HepG2 (cell line): Measurements from ENCODE around the gene NKD1. TPM values are rescaled to one million over a fixed set of nuclear protein-coding genes. Genes with fewer than 3 reads are reported as not detected.
A peak's percentile ranks its signal among the peaks of the same experiment; 100 is the strongest.

Experiments
- BHLHE40 ChIP-seq: IDR thresholded peaks from 2 replicates; pipeline ENCODE4 v1.6.1; 2011; ENCODE audit warnings: low read length, improper control_type of control experiment
- ETV5 ChIP-seq: IDR thresholded peaks from 2 replicates; pipeline ENCODE4 v1.6.1; 2018; ENCODE audit warnings: missing biosample characterization, missing genetic modification reagents, inconsistent platforms, borderline replicate concordance
- HCFC1 ChIP-seq: fragments of 150-350 bp; IDR thresholded peaks from 2 replicates; pipeline ENCODE4 v1.6.1; 2014; ENCODE audit warnings: low read depth, low read length
- IRF2 ChIP-seq: IDR thresholded peaks from 2 replicates; pipeline ENCODE4 v1.6.1; 2018; ENCODE audit warnings: missing genetic modification reagents, missing compliant biosample characterization
- JARID2 ChIP-seq: sonication (generic); formaldehyde crosslinking; IDR thresholded peaks from 2 replicates; pipeline ENCODE4 v1.8.1; 2023; ENCODE audit warnings: missing genetic modification reagents, inconsistent platforms; ENCODE audit not compliant: insufficient replicate concordance
- MEIS1 ChIP-seq: sonication (generic); formaldehyde crosslinking; IDR thresholded peaks from 2 replicates; pipeline ENCODE4 v1.9.0; 2021; ENCODE audit warnings: mild to moderate bottlenecking, missing genetic modification reagents, moderate library complexity, borderline replicate concordance
- RFX1 ChIP-seq: fragments of 450-650 bp; IDR thresholded peaks from 2 replicates; pipeline ENCODE4 v1.6.1; 2017
- RFX5 ChIP-seq: IDR thresholded peaks from 2 replicates; pipeline ENCODE4 v1.6.1; 2011; ENCODE audit warnings: low read depth, low read length, improper control_type of control experiment
- SALL1 ChIP-seq: sonication (generic); formaldehyde crosslinking; IDR thresholded peaks from 2 replicates; pipeline ENCODE4 v1.8.0; 2022; ENCODE audit warnings: mild to moderate bottlenecking, missing genetic modification reagents
- SAP130 ChIP-seq: IDR thresholded peaks from 2 replicates; pipeline ENCODE4 v1.6.1; 2016; ENCODE audit warnings: low read depth
- SP2 ChIP-seq: sonication (generic); formaldehyde crosslinking; IDR thresholded peaks from 2 replicates; pipeline ENCODE4 v1.5.1; 2020; ENCODE audit warnings: mild to moderate bottlenecking, missing genetic modification reagents
- STAG1 ChIP-seq: sonication (generic); formaldehyde crosslinking; IDR thresholded peaks from 2 replicates; pipeline ENCODE4 v1.4.0; 2020; ENCODE audit warnings: missing genetic modification reagents
- TEAD3 ChIP-seq: optimal IDR thresholded peaks from 2 replicates; pipeline ENCODE3; 2016; ENCODE audit warnings: borderline replicate concordance
- THYN1 ChIP-seq: sonication (generic); formaldehyde crosslinking; IDR thresholded peaks from 2 replicates; pipeline ENCODE4 v1.8.1; 2023; ENCODE audit warnings: low read depth, mild to moderate bottlenecking, moderate library complexity, missing genetic modification reagents, borderline replicate concordance
- ZBTB7B ChIP-seq: sonication (generic); formaldehyde crosslinking; IDR thresholded peaks from 2 replicates; pipeline ENCODE4 v1.4.0; 2020; ENCODE audit warnings: missing genetic modification reagents
- ZFP41 ChIP-seq: sonication (generic); formaldehyde crosslinking; IDR thresholded peaks from 2 replicates; pipeline ENCODE4 v1.4.0; 2020; ENCODE audit warnings: mild to moderate bottlenecking, missing genetic modification reagents, borderline replicate concordance
- ZNF350 ChIP-seq: sonication (generic); formaldehyde crosslinking; IDR thresholded peaks from 2 replicates; pipeline ENCODE4 v1.4.0; 2020; ENCODE audit warnings: mild to moderate bottlenecking, low read depth, missing genetic modification reagents, borderline replicate concordance
- ZNF616 ChIP-seq: sonication (generic); formaldehyde crosslinking; IDR thresholded peaks from 2 replicates; pipeline ENCODE4 v1.5.0; 2020; ENCODE audit warnings: low read depth, mild to moderate bottlenecking, missing genetic modification reagents
- ZNF629 ChIP-seq: sonication (generic); formaldehyde crosslinking; conservative IDR thresholded peaks from 2 replicates; pipeline ENCODE4 v1.5.0; 2020; ENCODE audit warnings: missing genetic modification reagents
- polyA plus RNA-seq, 8 experiments: library from polyadenylated mRNA; depleted of rRNA in 3 of 8; stranded (reverse) in 7 of 8; unstranded in 1 of 8; fragments of >200 nt; fragmentation: Illumina TruSeq in 4 of 8; extraction: Trizol in 4 of 8; gene quantifications; 2 replicates each; pipeline versions ENCODE4 v1.2.1 to v1.2.3, GENCODE V29; 2011 to 2016; ENCODE audit warnings: low read depth in 4 of 8, missing spikeins in 1 of 8, mixed read lengths in 1 of 8; ENCODE audit not compliant: insufficient read depth in 1 of 8
- total RNA-seq, 5 experiments: library from RNA; depleted of rRNA; stranded (reverse); fragments of >200 nt; fragmentation: Illumina TruSeq; extraction: Trizol; gene quantifications; 2 replicates each; pipeline ENCODE4 v1.2.3, GENCODE V29; 2016; ENCODE audit warnings: low read depth in 1 of 5
- TF ChIP-seq, protein P1 (sequence below): IDR thresholded peaks from 2 replicates; pipeline ENCODE4 v1.6.1; 2016; ENCODE audit warnings: missing biosample characterization, missing genetic modification reagents, low read depth
- TF ChIP-seq, protein P2 (sequence below): sonication (generic); formaldehyde crosslinking; IDR thresholded peaks from 2 replicates; pipeline ENCODE4 v1.5.0; 2020; ENCODE audit warnings: mild to moderate bottlenecking, missing genetic modification reagents, moderate library complexity
- TF ChIP-seq, protein P3 (sequence below): sonication (generic); formaldehyde crosslinking; IDR thresholded peaks from 2 replicates; pipeline ENCODE4 v1.4.0; 2020; ENCODE audit warnings: missing genetic modification reagents, low read depth, mild to moderate bottlenecking, borderline replicate concordance
- TF ChIP-seq, protein P4 (sequence below): sonication (generic); formaldehyde crosslinking; IDR thresholded peaks from 2 replicates; pipeline ENCODE4 v1.5.0; 2020; ENCODE audit warnings: mild to moderate bottlenecking, missing genetic modification reagents

The NKD1 gene
- total and polyA plus RNA-seq, 2 of the 13 experiments (the other 11 are each of a cell fraction or from before 2014, with no cell fraction given), result 70.4 to 121 TPM

DNA sequence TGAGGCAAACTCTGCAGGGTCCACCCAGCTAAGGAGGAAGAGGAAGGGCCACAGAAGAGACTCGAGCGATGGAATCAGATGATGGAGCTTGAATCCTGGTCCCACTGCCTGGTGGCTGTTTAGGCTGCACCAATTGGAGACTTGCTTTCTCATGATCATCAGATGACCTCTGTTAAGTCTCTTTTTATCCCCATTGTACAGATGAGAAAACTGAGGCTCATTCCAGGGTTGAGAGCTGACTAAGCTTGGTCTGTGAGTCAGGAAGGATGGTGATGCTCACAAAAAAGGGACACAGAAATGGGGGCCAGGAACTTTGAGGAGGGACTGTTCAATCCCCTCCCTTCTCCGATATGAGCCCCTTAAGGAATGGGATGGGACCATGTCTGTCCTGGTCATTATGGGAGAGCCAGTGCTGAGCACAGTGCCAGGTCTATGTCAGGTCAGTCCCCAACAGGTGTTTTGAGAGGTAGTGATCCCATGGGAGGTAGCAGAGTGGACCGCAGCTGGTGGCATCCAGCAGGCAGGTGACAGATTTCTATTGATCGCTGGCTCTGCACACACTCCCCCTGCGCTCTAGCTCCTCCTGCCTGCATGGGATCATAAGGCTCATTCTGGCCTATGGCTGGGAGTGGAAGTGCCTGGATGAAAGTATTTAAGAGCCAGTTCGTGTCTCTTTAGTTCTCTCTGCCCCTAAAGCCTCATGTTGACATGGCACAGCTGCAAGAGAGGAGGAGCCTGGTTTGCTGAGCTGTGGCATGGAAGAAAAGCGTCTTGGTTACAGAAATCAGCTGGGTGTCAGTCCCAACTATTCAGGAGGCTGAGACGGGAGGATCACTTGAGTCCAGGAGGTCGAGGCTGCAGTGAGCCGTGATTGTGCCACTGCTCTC lies 105.7 kb downstream of the NKD1 start (continued):
- TF ChIP-seq, protein P1, sequence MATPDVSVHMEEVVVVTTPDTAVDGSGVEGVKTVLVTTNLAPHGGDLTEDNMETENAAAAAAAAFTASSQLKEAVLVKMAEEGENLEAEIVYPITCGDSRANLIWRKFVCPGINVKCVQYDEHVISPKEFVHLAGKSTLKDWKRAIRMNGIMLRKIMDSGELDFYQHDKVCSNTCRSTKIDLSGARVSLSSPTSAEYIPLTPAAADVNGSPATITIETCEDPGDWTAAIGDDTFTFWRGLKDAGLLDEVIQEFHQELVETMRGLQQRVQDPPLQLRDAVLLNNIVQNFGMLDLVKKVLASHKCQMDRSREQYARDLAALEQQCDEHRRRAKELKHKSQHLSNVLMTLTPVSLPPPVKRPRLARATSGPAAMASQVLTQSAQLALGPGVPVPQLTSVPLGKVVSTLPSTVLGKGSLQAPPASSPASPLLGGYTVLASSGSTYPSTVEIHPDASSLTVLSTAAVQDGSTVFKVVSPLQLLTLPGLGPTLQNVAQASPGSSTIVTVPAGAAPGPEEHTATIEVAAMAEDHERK (CRISPR knock-in tag), result no peak
- TF ChIP-seq ZBTB7B (CRISPR knock-in tag) (no peak), ZNF629 (CRISPR knock-in tag) (peak; percentile 89), ZNF616 (CRISPR knock-in tag) (no peak), ZFP41 (CRISPR knock-in tag) (0 out of 2 replicates have a peak, but pooled peaks have one; percentile 10), IRF2 (CRISPR knock-in tag) (no peak), SALL1 (peak; percentile 13; the same call in 1 of the 2 replicates), THYN1 (CRISPR knock-in tag) (no peak), RFX5 (no peak), HCFC1 (no peak), JARID2 (no peak), MEIS1 (CRISPR knock-in tag) (0 out of 2 replicates have a peak, but pooled peaks have one; percentile 47), ETV5 (CRISPR knock-in tag) (no peak), STAG1 (CRISPR knock-in tag) (peak; percentile 43), RFX1 (no peak), TEAD3 (peak; percentile 24), BHLHE40 (0 out of 2 replicates have a peak, but pooled peaks have one; percentile 8), SP2 (CRISPR knock-in tag) (no peak), ZNF350 (CRISPR knock-in tag) (no peak), SAP130 (CRISPR knock-in tag) (peak; percentile 37; the same call in 1 of the 2 replicates)
- TF ChIP-seq, protein P2, sequence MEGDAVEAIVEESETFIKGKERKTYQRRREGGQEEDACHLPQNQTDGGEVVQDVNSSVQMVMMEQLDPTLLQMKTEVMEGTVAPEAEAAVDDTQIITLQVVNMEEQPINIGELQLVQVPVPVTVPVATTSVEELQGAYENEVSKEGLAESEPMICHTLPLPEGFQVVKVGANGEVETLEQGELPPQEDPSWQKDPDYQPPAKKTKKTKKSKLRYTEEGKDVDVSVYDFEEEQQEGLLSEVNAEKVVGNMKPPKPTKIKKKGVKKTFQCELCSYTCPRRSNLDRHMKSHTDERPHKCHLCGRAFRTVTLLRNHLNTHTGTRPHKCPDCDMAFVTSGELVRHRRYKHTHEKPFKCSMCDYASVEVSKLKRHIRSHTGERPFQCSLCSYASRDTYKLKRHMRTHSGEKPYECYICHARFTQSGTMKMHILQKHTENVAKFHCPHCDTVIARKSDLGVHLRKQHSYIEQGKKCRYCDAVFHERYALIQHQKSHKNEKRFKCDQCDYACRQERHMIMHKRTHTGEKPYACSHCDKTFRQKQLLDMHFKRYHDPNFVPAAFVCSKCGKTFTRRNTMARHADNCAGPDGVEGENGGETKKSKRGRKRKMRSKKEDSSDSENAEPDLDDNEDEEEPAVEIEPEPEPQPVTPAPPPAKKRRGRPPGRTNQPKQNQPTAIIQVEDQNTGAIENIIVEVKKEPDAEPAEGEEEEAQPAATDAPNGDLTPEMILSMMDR (CRISPR knock-in tag), result peak; percentile 62
- TF ChIP-seq, protein P3, sequence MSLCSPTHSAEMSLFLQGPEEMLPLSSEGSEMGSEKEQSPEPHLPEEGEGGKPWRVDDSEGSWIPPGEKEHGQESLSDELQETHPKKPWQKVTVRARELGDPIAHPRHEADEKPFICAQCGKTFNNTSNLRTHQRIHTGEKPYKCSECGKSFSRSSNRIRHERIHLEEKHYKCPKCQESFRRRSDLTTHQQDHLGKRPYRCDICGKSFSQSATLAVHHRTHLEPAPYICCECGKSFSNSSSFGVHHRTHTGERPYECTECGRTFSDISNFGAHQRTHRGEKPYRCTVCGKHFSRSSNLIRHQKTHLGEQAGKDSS, result 0 out of 2 replicates have a peak, but pooled peaks have one; percentile 20
- TF ChIP-seq, protein P4, sequence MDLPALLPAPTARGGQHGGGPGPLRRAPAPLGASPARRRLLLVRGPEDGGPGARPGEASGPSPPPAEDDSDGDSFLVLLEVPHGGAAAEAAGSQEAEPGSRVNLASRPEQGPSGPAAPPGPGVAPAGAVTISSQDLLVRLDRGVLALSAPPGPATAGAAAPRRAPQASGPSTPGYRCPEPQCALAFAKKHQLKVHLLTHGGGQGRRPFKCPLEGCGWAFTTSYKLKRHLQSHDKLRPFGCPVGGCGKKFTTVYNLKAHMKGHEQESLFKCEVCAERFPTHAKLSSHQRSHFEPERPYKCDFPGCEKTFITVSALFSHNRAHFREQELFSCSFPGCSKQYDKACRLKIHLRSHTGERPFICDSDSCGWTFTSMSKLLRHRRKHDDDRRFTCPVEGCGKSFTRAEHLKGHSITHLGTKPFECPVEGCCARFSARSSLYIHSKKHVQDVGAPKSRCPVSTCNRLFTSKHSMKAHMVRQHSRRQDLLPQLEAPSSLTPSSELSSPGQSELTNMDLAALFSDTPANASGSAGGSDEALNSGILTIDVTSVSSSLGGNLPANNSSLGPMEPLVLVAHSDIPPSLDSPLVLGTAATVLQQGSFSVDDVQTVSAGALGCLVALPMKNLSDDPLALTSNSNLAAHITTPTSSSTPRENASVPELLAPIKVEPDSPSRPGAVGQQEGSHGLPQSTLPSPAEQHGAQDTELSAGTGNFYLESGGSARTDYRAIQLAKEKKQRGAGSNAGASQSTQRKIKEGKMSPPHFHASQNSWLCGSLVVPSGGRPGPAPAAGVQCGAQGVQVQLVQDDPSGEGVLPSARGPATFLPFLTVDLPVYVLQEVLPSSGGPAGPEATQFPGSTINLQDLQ (CRISPR knock-in tag), result no peak
